HG03097 (cell line): ENCODE results near the gene SCAMP4.
"Not testable (repeated sequence)": the region's sequence is repeated elsewhere in the genome, so short reads cannot be mapped to it uniquely, and the experiment has no call there.

ENCODE experiments used
- ATAC-seq: cut with Tn5 transposase; IDR thresholded peaks from one replicate; pipeline ENCODE4 v1.9.1; 2021; ENCODE audit not compliant: unreplicated experiment, low FRiP score

The SCAMP4 gene

DNA sequence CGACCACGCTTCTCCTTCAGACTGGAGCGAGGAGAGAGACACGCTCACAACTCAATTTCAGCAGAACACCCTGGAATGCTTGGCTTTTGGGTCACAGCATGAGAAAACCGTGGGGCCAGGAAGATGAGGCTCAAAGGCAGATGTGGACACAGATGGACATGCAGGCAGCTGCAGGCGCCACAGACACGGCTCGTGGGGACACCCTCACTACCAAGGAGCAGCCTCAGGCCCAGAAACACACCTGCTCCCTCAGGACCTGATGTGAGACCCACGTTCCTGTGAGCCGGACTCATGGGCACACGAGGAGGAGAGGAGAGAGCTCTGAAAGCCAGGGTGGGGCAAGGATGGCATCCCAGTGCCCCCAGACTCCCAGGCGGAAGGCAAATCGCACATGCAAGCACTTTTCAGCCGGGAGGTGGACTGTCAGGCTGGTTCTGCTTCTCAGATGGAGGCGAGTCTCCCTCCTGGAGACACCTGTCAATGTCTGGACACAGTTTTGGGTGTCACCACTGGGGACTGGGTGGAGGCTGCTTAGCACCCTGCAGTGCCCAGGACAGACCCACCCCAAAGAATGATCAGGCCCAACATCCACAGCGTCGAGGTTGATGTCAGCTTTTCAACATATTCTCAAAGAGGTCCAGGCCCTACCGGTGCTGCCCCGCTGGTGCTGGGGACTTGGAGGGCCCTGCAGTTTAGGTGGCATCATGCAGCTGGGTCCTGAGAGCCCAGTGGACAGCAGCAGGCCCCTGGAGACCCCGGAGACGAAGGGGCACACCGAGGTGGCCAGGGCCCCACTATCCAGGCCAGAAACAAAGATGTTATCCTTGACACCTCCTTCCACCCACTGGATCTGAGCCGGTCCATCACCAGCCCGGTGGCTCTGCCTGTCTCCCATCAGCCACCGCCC, 22.2 kb upstream of the SCAMP4 start:
- ATAC-seq: no peak

DNA sequence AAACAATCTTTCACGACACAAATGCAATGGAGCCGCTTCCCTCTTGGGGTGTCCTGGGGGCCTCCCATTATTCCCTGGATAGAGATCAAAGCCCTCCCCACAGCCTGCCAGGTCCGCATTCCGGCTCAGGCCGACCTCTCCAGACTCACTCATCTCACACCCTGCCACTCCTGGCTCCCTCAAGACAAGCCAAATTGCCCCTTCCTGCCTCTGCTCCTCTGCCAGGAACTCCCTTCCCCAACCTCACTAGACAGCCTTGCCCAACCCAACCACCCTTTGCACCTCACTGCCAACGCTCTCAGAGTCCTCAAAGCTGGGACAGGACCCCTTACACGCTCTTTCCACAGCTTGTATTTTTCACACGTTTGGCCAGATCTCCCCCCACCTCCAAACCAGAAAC, 21.4 kb upstream of the SCAMP4 start:
- ATAC-seq: no peak

DNA sequence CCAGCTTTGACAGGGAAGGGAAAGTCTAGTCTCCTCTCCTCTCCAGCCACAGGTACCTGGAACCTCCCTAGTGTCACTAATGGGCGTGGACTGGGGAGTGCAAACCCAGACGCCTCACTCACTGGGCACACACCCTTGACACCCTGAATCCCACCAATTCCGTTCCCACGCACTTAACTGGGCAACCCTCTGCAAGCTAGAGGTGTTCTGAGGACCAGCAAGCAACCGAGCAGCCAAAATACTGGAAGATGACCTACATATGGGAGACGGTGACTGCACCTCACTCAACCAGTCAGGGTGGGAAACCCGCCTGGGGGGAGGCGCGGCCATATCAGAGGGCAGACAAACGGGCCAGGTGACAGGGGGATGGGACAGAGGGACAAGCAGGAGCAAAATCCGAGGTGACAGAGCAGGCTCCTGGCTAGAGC, 20.9 kb upstream of the SCAMP4 start:
- no peak for ATAC-seq

DNA sequence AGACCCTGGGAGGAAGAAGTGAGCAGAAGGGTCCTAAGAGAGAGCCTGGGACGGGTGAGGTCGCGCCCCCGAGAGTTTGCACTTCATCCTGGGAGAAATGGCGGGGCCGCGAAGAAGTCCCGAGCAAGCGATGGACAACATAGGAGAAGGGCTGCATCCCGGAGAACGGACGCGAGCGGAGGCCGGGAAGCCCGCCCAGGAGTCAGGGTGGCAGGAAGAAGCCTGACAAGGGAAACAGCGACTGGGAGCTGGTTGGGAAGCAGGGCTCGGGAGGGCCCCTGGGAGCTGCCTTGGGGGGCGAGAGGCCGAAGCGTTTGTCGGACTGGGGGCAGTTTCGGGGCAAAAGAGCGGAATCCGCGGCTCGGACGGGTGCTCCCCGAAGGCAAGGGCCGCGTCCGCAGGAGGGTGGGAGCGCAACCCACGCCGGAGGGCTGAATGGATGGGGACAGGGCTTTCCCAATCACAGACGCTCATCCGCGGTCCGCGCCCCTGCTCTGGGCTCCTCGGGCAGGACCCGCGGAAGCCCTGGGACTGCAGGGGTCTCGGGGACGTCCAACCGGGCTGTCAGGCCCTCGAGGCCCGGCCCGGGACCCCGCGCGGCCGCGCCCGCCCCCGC, 20.4 kb upstream of the SCAMP4 start:
- ATAC-seq: peak; percentile 14

DNA sequence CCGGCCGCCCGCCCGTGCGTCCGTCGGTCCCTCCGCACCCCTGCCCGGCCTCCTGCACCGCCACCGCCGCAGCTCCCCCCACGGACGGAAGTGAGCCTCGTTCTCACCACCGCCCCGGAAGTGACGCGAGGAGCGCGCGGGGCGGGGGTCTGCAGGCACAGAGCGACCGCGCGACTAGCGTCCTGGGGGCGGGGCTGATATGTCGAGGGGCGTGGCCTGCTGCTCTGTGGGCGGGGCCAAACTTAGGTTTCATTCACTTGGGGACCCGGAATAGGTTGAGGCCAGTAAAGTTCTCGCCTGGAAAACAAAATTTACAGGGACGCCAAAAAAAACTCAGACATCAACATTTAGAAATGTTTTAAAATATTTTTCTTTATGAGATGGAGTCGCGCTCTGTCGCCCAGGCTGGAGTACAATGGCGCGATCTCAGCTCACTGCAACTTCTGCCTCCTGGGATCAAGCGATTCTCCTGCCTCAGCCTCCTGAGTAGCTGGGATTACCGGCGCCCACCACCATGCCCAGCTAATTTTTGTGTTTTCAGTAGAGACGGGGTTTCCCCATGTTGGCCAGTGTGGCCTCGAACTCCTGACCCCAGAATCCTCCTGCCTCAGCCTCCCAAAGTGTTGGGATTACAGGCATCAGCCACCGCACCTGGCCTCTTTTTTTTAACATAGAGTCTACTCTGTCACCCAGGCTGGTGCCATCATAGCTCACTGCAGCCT, 19.6 kb upstream of the SCAMP4 start, which contains the start of gene ABHD17A:
ABHD17A (minus strand) TSS at position 99 of the 722 bp plus-strand sequence. CDS start 3,930 bp downstream, outside the sequence.
- ATAC-seq: peak; percentile 65

DNA sequence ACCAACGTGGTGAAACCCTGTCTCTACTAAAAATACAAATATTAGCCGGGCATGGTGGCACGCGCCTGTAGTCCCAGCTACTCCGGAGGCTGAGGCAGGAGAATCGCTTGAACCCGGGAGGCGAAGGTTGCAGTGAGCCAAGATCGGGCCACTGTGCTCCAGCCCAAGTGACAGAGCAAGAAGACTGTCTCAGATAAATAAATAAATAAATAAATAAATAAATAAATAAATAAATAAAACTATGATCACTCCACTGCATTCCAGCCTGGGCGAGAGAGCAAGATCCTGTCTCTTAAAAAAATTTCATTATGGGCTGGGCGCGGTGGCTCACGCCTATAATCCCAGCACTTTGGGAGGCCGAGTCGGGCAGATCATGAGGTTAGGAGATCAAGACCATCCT, 18.8 kb upstream of the SCAMP4 start:
- not testable (repeated sequence) for ATAC-seq

DNA sequence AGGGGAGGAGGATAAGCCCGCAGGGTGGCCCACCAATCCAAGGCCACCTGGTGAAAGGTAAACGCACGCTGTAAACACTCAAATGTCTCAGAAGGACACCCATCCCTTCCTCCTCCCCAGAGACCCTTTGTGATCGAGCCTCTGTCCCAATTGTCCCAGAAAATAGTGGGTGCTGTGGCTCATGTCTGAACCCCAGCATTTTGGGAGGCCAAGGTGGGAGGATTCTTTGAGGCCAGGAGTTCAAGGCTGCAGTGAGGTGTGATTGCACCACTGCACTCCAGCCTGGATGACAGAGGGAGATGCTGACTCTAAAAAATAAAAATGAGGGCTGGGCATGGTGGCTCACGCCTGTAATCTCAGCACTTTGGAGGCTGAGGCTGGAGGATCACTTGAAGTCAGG, 16.8 kb upstream of the SCAMP4 start:
- ATAC-seq: no peak

DNA sequence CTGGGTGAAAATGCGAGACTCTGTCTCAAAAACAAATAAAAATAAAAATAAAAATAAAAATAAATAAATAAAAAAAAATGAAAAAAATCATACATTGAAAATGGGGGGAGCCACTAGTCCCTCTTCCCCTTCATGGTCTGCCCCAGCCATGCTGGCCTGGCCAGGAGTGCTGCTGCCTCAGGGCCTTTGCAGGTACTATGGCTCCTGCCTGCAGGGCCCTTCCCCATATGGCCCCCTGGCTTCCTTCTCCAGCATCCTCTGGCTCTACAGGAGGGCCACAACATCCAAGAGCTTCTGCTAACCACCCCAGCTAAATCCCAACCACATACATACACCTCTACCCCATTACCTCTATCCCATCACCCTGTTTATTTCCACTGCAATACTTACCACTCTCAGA, 15.3 kb upstream of the SCAMP4 start:
- no peak for ATAC-seq

DNA sequence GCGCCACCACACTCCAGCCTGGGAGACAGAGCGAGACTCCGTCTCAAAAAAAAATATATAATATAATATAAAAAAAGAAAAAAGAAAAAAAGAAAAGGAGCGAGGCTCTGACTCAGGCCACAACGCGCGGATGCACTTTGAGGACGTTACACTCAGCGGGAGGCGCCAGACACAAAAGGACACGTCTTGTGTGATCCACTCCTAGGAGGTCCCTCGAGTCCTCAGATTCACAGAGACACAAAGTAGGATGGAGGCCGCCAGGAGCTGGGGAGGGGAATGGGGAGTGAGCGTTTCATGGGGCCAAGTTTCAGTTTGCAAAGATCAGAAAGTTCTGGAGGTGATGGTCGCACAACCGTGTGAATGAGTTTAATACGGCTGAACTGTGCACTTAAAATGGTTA, 11.4 kb upstream of the SCAMP4 start:
- no peak for ATAC-seq

DNA sequence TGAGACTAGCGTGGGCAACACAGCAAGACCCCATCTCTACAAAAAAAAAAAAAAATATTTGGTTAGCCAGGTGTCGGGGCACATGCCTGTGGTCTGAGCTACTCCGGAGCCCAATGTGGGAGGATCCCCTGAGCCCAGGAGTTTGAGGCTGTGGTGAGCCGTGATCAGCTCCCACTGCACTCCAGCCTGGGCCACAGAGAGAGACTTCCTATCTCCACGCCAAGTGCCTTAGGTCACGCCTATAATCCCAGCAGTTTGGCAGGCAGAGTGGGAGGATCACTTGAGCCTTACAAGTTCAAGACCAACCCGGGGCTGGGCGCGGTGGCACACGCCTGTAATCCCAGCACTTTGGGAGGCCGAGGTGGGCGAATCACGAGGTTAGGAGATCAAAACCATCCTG, 8.7 kb upstream of the SCAMP4 start:
- no peak for ATAC-seq

DNA sequence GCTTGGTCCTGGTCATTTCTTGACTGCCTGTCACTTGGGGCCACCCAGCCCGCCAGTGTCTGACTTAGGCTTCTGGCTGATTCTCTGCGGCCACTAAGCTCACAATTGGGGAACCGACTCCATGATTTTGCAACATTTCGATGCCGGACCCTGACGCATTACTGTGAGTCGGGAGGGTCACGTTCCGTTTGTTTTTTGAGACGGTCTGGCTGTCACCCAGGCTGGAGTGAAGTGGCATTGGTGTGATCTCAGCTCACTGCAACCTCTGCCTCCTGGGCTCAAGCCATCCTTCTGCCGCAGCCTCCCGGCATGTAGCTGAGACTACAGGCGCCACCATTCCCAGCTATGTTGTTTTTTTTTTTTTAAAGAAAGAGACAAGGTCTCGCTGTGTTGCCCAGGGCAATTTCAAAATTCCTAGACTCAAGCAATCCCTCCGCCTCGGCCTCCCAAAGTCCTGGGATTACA, 3.2 kb upstream of the SCAMP4 start:
- ATAC-seq: no peak

DNA sequence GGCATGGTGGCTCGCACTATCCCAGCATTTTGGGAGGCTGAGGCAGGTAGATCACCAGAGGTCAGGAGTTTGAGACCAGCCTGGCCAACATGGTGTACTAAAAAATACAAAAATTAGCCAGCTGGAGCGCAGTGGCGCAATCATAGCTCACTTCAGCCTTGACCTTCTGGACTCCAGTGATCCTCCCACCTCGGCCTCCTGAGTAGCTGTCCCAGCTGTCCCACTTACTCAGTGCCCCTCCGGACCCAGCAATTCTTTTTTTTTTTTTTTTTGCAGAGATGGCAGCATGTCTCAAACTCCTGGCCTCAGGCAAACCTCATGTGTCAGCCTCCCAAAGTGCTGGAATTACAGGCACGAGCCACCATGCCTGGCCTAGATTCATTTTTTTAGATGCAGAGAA, 2.3 kb upstream of the SCAMP4 start:
- no peak for ATAC-seq

DNA sequence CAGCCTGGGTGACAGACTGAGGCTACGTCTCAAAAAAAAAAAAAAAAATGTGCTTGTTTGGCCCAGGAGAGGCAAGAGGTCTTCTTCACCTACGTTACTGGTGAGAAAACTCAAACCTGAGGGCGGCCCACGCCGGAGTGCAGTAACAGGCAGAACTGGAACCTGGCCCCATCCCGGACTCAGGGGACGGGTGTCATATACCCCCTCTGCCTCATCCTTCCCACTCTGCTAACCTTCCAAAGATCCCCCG, 414 bp upstream of the SCAMP4 start:
- no peak for ATAC-seq

DNA sequence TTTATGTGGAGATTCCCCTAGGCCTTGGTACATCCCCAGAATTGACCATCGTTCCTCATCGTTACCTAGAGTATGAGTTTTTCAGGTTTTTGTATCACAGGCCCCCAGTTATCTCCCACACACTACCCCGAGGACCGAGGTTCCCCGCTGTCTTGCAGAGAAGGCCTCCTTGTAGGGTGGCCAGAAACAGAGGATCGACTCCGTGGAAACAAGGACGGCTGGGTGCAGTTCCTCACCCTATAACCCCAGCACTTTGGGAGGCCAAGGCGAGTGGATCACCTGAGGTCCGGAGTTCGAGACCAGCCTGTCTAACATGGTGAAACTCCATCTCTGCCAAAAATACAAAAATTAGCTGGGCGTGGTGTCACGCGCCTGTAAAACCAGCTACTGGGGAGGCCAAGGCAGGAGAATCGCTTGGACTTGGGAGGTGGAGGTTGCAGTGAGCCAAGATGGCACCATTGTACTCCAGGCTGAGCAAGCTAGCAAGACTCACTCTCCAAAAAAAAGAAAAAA, 720 bp downstream of the SCAMP4 start:
- ATAC-seq: no peak

DNA sequence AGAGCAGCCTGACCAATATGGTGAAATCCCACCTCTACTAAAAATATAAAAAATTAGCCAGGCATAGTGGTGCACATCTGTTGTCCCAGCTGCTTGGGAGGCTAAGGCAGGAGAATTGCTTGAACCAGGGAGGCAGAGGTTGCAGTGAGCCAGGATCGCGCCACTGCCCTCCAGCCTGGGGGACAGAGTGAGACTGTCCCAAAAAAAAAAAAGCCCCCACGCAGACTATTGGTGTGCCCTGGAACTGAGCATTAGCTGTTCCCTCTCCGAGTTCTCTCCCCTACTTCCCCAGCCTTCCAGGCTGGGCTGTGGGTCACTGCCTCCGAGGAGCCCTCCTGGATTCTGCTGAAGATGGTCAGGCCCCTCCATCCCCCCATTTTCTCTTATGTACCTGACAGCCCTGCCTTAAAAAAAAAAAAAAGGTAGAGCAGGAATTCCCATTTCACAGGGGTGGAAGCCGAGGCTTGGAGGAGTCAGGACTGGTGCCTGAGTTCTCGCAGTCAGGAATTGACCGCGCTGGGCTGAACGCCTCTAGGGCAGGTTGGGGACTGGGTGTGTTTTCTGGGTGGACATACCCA, 1.9 kb downstream of the SCAMP4 start:
- ATAC-seq: no peak

DNA sequence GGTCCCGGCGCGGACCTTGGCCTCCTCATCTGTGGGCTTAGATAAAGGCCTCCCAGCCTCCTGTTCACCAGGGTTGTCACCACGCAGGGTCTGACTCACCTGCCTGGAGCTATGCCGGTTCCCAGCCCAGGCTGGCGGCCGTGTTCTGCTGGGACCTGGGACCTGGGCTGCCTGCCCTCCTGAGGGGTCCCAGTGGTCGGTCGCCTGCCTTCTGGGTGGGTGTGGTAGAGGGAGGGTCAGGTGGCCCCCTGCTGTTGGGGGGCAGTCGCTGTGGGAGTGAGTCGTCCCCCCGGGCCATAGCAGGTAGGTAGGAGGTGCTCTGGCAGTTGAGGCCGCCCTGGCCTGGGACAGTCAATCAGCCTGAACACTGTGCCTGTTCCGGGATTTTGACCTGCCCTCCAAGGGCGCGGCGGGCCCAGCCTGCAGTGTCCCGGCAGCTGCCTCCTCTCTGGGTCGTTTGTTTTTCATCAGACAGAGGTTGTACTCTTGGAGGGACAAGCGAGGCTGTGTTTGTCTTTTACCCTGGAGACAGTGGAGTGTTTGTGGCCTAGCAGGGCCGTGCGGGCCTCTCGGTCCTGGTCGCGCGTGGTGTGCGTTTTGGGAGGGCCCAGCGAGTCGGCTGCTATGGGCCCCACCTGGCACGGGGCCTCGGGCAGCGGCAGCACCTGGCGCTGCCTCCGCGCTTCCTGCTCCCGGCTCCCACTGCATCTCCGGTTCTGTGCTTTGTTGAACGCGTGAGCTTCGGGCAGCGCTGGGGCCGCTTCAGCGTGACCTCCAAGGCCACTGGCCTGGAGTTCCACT, 2.6 kb downstream of the SCAMP4 start:
- ATAC-seq: no peak

DNA sequence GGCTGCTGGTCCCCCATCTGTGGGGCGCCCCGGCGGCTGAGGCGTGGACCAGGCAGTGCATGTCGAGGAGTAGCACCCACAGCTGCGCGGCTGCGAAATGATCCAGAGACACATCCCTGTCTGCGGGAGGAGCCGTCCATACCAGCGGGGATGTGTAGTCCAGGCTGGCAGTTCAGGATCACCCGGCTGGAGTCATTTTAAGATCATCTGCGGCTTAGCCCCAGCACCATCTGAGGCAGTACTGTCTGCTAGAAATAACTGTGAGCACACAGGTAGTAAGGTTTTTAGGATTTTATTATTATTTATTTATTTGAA, 3.1 kb downstream of the SCAMP4 start:
- no peak for ATAC-seq

DNA sequence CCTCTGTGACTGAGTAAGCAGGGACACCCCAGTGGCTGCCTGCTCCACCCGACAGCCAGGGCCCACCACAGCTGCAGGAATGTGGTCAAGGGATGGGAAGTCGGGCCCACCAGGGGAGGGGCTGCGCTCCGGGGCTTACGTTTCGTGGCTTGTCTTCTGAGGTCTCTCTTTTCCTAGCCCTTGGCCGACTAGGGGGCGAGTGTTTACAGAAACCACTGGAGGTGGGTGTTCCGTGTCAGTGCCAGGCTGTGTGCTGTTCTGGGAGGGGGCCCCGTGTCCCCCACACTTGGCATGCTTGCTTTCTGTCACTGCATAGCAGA, 4.5 kb downstream of the SCAMP4 start:
- ATAC-seq: no peak

DNA sequence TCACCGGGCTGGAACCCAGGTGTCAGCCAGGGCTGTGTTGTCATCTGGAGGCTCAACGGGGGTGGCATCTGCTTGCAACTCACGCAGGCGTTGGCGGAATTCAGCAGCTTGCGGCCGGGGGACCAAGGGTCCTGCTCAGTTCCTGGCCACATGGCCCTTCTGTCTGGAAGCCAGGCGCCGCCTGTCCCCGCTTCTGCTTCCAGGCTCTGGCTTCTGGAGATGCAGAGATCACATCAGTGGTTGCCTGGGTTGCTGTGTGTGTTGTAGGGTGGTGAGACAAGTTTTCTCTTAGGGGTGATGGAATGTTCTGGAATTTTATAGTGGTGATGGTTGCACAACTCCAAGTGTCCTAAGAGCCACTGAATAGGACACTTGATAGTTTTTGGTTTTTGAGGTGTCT, 5.0 kb downstream of the SCAMP4 start:
- ATAC-seq: no peak

DNA sequence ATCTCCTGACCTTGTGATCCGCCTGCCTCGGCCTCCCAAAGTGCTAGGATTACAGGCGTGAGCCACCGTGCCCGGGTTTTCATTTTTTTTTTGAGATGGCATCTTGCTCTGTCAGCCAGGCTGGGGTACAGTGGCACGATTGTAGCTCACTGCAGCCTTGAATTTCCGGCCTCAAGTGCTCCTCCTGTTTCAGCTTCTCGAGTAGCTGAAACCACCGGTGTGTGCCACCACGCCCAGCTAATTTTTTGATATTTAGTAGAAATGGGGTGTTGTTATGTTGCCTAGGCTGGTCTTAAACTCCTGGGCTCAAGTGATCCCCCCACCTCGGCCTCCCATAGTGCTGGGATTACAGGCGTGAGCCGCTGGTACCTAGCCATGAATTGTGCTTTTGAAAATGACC, 5.9 kb downstream of the SCAMP4 start:
- no peak for ATAC-seq

DNA sequence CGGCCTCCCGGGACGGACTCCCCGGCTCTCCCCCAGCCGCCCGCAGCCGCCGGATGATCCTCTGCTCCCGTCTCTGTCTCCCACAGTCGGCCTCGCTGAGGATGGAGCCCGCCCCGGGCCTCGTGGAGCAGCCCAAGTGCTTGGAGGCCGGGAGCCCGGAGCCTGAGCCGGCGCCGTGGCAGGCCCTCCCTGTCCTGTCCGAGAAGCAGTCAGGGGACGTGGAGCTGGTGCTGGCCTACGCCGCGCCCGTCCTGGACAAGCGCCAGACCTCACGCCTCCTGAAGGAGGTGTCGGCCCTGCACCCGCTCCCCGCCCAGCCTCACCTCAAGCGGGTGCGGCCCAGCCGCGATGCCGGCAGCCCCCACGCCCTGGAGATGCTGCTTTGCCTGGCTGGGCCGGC, 6.8 kb downstream of the SCAMP4 start:
- no peak for ATAC-seq
